Measurements from ENCODE around the gene SDK1.

Gene SDK1

GRCh38 chr7:4045450-4045849 is 744.4 kb downstream of the SDK1 start:
- no peak for DNase-seq (ENCODE audit: low read depth)

DNA sequence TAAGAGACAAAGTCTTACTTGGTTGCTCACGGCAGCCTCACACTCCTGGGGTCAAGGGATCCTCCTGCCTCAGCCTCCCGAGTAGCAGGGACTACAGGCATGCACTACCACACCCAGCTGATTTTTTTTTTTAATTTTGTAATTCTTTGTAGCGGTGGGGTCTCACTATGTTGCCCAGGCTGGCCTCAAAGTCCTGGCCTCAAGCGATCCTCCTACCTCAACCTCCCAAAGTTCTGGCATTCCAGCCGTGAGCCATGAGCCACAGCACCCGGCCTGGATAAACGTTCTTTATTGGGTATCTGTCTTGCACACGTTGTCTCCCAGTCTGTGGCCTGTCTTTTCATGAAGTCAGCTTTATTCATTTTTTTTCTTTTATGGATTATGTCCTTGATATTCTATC is 744.9 kb downstream of the SDK1 start:
- no peak for DNase-seq (ENCODE audit: low read depth)

- DNase-seq (ENCODE audit: low read depth), result no peak
Observed at GRCh38 chr7:4048336-4048735, 747.3 kb downstream of the SDK1 start.

GRCh38 chr7:4049202-4049601 is 748.1 kb downstream of the SDK1 start:
- DNase-seq (ENCODE audit: low read depth), result no peak

DNA sequence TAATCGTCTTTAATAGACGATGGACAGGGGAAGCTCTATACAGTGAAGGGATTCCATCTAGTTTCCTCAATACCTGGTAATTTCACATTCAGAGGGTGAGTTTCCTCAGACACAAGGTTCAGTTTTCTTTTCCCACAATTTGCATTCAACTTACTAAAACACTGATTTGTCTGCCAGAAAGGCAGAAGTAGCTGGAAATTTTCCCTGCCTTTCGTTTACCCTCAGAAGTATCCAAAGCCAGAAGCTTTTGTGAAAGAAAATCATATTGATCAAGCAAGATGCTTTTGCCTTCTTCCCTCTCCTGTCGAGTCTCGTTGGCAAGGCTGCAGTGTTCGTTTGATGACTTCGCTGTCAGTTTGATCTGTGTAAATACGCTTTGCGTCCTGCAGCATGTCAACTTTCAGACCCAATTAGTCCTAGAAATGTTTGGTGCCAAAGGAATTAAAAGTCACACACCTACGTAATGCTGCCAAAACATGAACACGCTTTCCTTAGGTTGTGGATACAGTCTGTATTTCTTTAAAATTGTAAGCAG is 749.1 kb downstream of the SDK1 start:
- DNase-seq (ENCODE audit: low read depth), result no peak

- no peak for DNase-seq (ENCODE audit: low read depth)
Observed at GRCh38 chr7:4051696-4052095, 750.6 kb downstream of the SDK1 start.

GRCh38 chr7:4052130-4052529 is 751.1 kb downstream of the SDK1 start:
- DNase-seq (ENCODE audit: low read depth), result no peak

- DNase-seq (ENCODE audit: low read depth), result no peak
Observed at GRCh38 chr7:4054158-4054557, 753.1 kb downstream of the SDK1 start.

- no peak for DNase-seq (ENCODE audit: low read depth)
Observed at GRCh38 chr7:4056552-4057288, 755.7 kb downstream of the SDK1 start.

DNA sequence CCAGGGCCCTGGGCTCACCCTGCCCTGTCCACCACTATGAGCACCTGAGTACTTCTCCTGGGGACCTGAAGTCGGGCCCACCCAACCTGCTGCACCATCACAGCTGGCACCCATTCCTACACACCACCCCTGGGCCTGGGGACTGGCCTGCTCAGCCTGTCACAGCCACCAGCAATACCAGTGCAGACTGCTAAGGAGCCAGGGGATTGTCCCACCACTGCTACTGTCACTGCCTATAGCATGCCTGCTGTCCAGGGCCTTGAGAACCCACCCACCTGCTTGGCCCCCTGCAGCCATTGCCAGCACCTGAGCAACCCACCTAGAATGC is 756.2 kb downstream of the SDK1 start:
- DNase-seq (ENCODE audit: low read depth), result no peak

DNA sequence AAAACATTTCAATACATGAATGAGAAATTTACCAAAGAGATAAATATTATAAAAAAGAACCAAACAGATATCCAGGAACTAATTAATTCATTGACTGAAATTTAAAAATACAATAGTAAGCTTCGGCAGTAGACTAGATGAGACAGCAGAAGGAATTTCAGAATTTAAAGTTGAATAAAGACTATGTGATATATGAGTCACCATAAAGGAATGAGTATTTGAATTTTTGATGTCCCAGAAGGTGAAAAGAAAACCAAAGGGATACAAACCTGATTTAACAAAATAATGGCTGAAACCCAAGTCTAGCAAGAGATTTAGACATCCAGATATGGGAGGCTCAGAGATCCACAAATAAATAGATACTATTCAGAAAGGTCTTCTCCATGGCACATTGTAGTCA is 757.1 kb downstream of the SDK1 start:
- DNase-seq (ENCODE audit: low read depth), result no peak

DNA sequence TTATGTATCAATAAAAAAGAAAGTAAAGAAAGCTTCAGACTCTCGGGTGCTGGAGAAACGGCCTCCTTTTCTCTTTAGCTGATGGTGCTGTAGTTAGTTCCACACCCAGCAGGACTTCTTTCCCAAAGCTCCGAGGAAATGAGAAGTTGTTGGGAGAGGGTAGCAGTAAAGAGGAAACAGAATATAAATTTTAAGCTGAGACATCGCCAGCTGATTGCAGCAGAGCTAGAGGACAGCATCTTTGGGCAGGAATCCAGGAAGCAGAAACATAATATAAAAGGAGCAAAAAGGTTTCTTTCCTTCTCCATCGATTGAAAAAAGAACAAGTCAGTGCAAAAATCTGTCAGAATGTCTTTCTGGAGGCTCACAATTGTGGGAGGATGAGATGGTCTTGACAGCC is 764.1 kb downstream of the SDK1 start:
- DNase-seq (ENCODE audit: low read depth), result no peak

- DNase-seq (ENCODE audit: low read depth), result no peak
Observed at GRCh38 chr7:4066206-4066605, 765.2 kb downstream of the SDK1 start.

DNA sequence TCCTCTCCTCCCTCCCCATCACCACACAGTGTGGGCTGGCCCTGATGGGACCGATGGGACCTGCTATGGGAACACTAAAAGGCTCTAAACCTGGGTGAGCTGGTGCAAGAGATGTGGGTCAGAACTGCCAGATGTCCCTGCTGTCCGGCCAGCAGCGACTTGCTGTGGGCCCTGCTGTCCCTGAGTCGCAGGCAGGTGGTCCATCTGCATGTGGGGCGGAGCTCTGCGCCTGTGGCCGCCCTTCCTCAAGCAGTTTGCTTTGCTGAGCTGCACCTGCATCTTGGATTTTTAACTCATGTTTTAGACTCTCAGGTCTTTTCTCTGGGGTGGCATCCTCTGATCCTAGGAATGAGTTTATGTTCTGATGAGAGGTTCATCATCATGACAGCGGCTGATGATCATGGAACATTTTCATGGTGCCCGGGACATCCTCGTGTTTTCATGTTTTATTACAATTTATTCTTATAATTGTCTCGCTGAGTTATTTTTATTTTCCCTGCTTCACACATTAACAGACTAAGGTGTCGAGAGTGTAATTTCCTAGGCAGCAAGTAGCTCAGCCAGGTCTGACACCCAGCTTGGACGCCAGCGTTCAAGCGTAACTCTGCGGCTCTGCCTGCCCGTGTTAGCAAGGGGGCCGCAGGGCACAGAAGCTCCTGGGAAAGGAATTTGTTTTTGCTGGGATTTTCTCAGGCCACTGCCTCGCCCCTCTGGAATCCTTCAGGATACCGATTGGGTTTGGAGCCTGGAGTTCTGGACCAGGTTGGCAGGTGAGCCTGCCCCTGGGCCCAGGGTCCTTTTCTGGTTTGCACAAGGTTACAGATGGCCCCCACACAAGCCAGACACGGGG is 765.8 kb downstream of the SDK1 start:
- DNase-seq (ENCODE audit: low read depth), result no peak

- DNase-seq (ENCODE audit: low read depth), result no peak
Observed at GRCh38 chr7:4067476-4067760, 766.4 kb downstream of the SDK1 start.

GRCh38 chr7:4067874-4068273 is 766.8 kb downstream of the SDK1 start:
- DNase-seq (ENCODE audit: low read depth), result no peak

GRCh38 chr7:4068286-4068685 is 767.2 kb downstream of the SDK1 start:
- no peak for DNase-seq (ENCODE audit: low read depth)

DNA sequence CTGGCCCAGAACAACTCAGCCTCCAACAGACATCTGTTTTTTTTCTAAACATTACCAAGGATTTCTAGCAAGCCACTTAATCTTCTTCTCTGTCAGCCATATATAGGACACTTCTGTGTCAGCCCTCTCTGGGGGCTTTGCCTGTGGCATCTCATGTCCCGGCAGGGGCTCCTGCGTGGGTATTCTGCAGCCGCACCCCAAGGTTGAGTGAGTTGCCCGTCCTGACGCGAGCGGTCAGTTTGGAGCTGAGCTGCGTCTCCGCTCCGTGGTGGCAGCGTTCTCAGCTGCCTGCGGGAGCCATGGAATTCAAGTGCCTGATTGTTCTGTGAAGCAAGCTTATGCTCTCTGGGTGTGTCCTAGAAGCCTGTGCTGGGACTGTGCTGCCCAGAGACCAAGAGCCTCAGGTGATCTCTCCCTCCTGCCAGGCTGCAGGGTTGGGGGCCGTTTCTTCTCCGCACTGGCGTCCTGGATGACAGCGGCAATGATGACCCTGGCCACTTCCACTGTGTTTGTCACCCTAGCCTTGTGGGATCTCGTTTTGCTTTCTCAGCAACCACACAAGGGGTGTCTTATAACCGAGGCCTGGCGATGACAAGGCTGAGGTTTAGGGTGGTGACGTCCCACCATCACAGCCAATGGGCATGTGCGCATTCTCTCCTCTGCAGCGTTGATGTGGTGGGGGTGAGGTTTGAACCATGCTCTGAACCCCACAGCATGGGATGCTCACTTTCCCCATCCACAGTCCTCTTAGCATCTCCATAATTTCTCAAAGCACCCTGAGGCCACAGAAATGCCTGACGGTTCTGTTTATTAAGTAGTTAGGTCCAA is 768.4 kb downstream of the SDK1 start:
- DNase-seq (ENCODE audit: low read depth), result no peak

GRCh38 chr7:4070214-4070613 is 769.2 kb downstream of the SDK1 start:
- no peak for DNase-seq (ENCODE audit: low read depth)

GRCh38 chr7:4071370-4072058 is 770.5 kb downstream of the SDK1 start:
- DNase-seq (ENCODE audit: low read depth), result no peak

GRCh38 chr7:4072161-4072925 is 771.3 kb downstream of the SDK1 start:
- DNase-seq (ENCODE audit: low read depth), result no peak

All from HS-5 (cell line).